Activated gamma-delta T cell treated with anti-CD3 and anti-CD28 coated beads, Interleukin-2, amount 50 U/mL, for 16 hours (primary cell): Measurements from ENCODE around the gene EME1.

Source experiments
- DNase-seq: peaks from one replicate; pipeline ENCODE4 v3.0.0-alpha.2; 2020; ENCODE audit warnings: low read depth

Gene EME1

GRCh38 chr17:50363217-50364060 is 9.6 kb upstream of the EME1 start:
- DNase-seq, result no peak

GRCh38 chr17:50364061-50364458 is 9.0 kb upstream of the EME1 start:
- DNase-seq, result no peak

GRCh38 chr17:50364715-50365114 is 8.3 kb upstream of the EME1 start:
- DNase-seq, result no peak

GRCh38 chr17:50365165-50365564 is 7.9 kb upstream of the EME1 start:
- DNase-seq, result no peak

- DNase-seq, result no peak
Measured at GRCh38 chr17:50365649-50366393, 7.2 kb upstream of the EME1 start.

- no peak for DNase-seq
Measured at GRCh38 chr17:50367401-50367800, 5.6 kb upstream of the EME1 start.

- DNase-seq, result no peak
Measured at GRCh38 chr17:50370052-50370451, 3.0 kb upstream of the EME1 start.

GRCh38 chr17:50371526-50371925 is 1.5 kb upstream of the EME1 start:
- DNase-seq, result no peak

- DNase-seq, result no peak
Measured at GRCh38 chr17:50372222-50372757, 739 bp upstream of the EME1 start.

- no peak for DNase-seq
Measured at GRCh38 chr17:50373705-50374104, 676 bp downstream of the EME1 start.

- DNase-seq, result no peak
Measured at GRCh38 chr17:50375858-50376538, 3.0 kb downstream of the EME1 start.

- DNase-seq, result no peak
Measured at GRCh38 chr17:50379351-50380132, 6.5 kb downstream of the EME1 start.

GRCh38 chr17:50380369-50381259 is 7.6 kb downstream of the EME1 start:
- no peak for DNase-seq

- no peak for DNase-seq
Measured at GRCh38 chr17:50381260-50381815, 8.3 kb downstream of the EME1 start.

- DNase-seq, result no peak
Measured at GRCh38 chr17:50381920-50382319, 8.9 kb downstream of the EME1 start.

GRCh38 chr17:50382931-50383330 is 9.9 kb downstream of the EME1 start:
- DNase-seq, result no peak

- no peak for DNase-seq
Measured at GRCh38 chr17:50386510-50386909, 13.5 kb downstream of the EME1 start.

- DNase-seq, result no peak
Measured at GRCh38 chr17:50388728-50389127, 15.7 kb downstream of the EME1 start.

GRCh38 chr17:50389534-50389933 is 16.5 kb downstream of the EME1 start:
- DNase-seq, result no peak

- no peak for DNase-seq
Measured at GRCh38 chr17:50392621-50393020, 19.6 kb downstream of the EME1 start.
